ENCODE data around the gene ERN1. TPM values are rescaled to one million over a fixed set of nuclear protein-coding genes. Genes with fewer than 3 reads are reported as not detected.

Gene ERN1
- total and polyA plus RNA-seq, 2 of the 13 experiments (the other 11 are each of a cell fraction or from before 2014, with no cell fraction given), result 6.0 to 12.7 TPM

DNA sequence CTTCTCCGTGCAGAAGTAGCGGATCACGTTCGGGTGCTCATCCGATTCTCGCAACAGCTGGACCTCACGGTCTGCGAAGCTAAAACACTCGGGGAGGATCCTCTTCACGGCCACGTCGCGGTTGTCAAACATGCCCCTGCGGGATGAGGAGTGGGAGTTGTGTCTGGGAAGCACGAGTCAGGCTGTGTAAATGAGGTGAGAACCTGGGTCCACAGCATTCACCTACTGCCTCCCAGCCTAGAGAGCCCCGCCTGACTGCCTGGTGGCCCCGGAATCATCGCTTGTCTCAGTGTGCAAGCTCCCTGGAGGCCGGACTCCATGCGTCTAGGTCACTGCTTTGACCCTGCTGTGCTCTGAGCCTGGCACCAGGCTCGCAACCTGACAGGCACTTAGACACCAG lies 75.6 kb downstream of the ERN1 start (continued):
- TF ChIP-seq, protein P1, sequence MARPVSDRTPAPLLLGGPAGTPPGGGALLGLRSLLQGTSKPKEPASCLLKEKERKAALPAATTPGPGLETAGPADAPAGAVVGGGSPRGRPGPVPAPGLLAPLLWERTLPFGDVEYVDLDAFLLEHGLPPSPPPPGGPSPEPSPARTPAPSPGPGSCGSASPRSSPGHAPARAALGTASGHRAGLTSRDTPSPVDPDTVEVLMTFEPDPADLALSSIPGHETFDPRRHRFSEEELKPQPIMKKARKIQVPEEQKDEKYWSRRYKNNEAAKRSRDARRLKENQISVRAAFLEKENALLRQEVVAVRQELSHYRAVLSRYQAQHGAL (CRISPR knock-in tag; IDR thresholded peaks at IDR 0.05; ENCODE audit: not compliant biosample characterization), result no peak
- TF ChIP-seq RCOR2 (CRISPR knock-in tag; IDR thresholded peaks at IDR 0.05) (no peak), ZNF414 (CRISPR knock-in tag; IDR thresholded peaks at IDR 0.05) (no peak), TBL1XR1 (IDR thresholded peaks at IDR 0.05; ENCODE audit: borderline replicate concordance, low read length, partially characterized antibody) (no peak), IKZF4 (CRISPR knock-in tag; IDR thresholded peaks at IDR 0.05; ENCODE audit: borderline replicate concordance, low read depth, not compliant biosample characterization) (no peak), ZFX (CRISPR knock-in tag; IDR thresholded peaks at IDR 0.05; ENCODE audit: low read depth) (no peak), KIAA2018 (CRISPR knock-in tag; IDR thresholded peaks at IDR 0.05; ENCODE audit: borderline replicate concordance) (no peak)

Data from HepG2 (cell line).